NCI-H226 (cell line): Measurements from ENCODE around the gene CRYGA.
A peak's percentile ranks its signal among the peaks of the same experiment; 100 is the strongest.

ENCODE experiments used
- DNase-seq: peaks from one replicate; pipeline ENCODE4 v3.0.0-alpha.2; 2015

CRYGA gene, protein sequence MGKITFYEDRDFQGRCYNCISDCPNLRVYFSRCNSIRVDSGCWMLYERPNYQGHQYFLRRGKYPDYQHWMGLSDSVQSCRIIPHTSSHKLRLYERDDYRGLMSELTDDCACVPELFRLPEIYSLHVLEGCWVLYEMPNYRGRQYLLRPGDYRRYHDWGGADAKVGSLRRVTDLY

DNA sequence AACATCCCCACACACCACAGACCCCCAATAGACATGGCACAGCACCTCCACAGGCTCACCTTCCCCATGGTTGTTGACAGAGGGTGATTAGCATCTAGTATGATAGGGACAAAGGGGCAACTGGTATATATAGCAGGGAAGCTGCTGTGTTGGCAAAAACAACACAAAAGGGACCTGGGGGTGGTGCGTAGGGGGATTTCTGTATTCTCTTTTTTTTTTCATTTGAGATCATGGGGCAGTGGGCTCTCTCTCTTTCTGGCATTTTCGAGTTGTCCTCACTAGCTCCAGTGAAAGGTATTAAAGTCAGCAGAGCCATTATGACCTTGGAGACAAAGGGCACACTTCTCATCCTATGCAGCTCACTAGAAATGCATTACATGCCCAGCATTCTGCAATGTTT is at the start of gene CRYGA:
TSS of gene CRYGA (minus strand) at position 101 of the 400 bp plus-strand sequence. CDS start at position 68, 33 bp downstream.
- no peak for DNase-seq

DNA sequence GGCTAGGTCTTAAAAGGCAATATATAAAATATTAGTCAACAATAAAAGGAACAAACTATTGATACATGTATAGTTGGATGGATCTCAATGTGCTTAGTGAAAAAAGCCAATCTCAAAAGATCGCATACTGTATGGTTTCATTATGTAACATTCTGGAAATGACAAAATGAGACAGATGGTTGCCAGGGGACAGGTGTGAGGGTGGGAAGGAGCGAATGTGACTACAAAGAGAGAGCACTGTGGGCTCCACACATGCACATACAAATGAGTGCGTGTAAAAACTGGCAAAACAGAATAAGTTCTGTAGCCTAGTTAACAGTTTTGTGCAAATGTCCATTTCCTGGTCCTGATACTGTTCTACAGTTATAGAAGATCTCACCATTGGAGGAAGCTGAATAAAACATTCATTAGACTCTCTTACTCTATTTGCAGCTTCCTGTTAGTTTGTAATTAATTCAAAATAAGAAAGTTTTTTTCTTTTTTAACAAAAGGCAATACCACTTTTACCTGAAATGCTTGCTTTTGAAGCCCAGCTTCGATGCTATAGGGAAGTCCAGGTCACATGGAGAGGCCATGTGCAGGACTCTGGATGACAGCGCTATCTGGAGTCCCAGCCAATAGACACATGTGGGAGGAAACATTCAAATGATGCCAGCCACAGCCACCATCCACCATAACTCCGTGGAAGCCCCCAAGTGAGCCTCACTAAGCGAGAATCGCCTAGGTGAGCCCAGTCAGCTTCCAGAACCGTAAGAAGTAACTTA is 47.5 kb upstream of the CRYGA start:
- DNase-seq: no peak

DNA sequence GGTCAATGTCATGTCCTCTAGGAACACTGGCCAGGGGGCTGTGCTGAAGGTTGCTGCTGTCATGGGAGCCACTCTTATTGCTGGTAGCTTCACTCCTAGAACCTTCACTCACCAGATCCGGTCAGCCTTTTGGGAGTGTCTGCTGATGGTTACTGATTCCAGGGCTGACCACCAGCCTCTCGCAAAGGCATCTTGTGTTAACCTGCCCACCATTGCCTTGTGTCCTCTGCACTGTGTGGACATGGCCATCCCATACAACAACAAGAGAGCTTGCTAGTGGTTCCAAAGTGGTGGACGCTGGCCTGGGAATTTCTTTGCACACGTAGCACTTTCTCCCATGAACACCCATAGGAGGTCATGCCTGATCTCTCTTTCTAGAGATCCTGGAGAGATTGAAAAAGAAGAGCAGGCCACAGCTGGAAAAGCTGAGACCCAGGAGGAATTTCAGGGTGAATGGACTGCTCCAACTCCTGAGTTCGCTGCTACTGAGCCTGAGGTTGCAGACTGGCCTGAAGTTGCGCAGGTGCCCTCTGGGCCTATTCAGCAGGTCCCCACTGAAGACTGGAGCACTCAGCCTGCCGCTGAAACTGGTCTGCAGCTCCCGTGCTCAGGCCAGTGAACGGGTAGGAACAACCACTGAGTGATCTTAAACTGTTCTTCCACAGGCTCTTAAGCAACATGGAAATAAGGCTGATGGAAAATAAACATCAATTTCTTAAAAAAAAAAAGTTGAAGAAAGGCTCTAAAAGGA is 45.1 kb upstream of the CRYGA start:
- no peak for DNase-seq

DNA sequence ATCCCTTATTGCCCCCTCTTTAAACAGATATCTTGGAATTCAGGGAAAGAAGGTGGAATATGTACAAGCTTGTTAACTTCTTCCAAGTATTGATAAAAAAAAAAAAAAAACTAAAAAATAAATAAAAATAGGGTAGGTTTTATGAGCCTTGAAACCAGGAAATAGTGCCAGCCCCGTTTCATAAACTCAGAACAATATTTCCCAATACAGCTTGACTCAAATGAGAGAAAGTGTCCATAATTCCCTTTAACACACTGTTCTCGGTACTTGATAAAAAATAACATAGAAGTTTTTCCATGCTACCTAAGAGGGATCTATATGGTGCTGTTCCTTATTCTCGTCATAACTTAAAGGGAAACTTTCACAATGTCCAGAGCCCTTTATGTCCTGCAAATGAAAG is 44.4 kb upstream of the CRYGA start:
- DNase-seq: no peak

DNA sequence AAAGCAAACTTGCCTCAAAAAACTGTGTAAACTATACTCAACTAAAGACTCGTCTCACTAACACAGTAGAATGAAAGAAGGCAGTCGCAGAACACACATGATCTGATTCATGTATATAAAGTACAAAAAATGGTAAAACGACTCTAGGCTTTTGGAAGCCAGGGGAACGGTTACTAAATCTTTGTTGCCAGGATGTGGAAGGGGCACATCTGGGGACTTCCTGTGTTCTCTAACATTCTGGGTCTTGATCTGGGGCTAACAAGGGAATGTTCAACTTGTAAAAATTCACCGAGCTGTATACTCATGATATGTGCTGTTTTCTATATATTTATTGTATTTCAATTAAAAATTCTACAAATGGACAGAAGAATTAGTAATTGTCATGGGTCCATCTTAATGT is 40.8 kb upstream of the CRYGA start:
- no peak for DNase-seq

DNA sequence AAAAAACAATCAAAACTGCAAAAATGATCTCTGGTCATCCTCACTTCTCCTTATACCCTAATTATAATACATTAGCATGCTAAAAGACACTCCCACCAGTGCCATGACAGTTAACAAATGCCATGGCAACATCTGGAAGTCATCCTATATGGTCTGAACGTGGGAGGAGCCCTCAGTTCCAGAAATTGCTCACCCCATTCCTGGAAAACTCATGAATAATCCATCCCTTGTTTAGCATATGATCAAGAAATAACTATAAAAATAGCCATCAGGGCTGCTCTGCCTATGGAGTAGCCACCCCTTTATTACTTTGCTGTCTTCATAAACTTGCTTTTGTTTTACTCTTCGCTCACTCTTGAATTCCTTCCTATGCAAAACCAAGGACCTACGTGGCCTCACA is 32.1 kb upstream of the CRYGA start:
- no peak for DNase-seq

DNA sequence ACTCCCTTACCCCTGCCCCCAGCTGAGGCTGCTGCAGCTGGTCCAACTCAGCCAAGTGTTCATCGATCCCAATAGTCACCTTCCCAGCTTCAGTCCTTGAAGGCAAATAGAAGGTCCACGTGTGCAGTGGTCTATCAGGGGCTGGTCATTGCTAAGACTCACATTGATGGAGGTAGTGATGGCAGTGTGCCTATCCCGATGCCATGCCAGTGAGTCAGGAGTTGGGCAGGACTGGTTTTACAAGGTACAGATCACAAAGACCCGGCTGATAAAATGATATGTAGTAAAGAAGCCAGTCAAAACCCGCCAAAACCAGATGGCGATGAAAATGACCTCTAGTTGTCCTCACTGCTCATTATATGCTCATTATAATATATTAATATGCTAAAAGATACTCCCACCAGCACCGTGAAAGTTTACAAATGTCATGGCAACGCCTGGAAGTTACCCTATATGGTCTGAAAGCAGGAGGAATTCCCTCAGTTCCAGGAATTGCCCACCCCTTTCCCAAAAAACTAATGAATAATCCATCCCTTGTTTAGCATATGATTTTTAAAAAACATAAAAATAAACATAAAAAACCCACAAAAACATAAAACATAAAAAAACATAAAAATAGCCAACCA is 29.3 kb upstream of the CRYGA start:
- DNase-seq: no peak

DNA sequence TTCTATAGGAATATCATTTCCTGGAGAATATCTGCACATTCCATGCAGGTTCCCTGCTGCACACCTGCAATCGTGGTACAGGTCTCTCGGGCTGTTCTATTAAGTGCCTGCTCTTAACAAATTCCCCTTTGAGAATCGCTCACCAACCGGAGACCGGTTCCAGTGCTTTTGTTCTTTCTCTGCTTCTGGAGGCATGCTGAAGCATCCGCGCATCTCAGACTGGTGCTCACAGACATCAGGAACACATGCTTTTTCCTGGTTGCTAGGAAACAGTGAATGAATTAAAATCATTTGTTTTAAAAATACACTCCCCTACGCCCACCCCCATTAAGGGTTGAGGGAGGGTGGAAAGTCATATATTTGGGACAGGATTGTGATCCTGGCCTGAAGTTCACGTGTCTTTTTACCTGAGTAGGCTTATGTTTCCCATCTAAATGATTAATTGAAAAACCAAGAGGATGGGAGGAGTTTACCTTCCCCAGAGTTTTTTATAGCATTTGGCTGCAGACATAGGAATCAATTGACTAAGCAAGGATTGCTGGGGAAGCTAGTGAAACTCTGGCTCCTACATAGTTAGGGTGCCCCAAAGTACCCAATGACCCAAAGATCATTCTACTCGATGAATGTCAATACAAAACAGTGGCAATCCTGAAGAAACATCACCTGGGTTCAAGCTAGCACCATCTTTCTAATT is 26.6 kb upstream of the CRYGA start, which contains the start of gene C2orf80:
TSS of gene C2orf80 (minus strand) at position 221 of the 694 bp plus-strand sequence. CDS start 3,044 bp downstream, outside the sequence.
- DNase-seq: no peak

DNA sequence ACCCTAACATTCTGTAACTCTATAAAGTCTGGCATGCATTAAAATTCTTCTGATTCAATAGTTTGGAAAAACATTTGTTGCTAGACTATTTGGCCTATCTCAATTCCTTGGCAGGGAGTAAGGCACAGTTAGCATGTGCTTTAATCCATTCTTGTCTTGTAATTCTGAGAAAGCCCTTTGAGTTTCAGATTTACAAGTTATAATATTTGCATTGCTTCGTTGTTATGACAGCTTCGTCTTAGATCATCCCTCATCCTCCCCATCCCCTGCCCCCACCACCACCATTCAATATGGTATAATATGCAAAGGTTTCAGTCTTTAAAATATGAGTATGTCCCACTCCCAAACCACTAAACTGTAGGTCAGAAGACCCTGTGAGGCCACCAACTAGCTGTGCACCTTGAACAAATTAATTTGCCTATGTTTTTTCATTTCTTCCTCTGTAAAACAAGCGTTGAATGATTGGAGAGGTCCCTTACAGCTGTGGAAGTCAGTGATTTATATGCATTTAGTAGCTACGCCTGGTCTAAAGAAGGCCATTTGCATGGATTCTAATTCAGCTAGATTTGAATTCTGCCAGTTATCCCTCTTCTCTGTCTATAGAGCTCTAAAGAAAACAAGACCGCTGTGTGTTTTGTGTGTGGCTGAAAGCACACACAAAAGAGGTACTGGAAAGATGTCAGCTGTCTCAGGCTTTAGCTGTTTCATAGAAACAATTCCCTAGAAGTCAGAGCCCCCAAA is 25.9 kb upstream of the CRYGA start:
- DNase-seq: no peak

DNA sequence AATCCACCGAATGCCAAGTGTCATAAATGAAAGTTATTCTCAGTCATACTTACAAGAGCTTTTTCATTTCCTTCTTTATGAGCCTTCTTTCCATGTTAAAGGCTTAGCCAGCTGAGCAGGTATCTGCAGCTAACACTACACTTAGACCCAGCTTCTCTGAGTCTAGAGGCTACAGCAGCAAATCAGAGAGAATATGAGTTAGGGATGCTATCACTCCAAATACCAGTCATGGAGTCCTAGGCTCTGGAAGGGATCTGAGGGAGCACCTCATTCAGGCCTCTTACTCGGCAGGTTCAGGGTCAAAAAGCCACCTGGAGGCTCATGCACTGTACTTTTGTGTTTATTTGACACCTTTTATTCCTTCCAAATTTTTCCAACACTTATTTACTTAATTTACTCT is 23.5 kb upstream of the CRYGA start:
- no peak for DNase-seq

DNA sequence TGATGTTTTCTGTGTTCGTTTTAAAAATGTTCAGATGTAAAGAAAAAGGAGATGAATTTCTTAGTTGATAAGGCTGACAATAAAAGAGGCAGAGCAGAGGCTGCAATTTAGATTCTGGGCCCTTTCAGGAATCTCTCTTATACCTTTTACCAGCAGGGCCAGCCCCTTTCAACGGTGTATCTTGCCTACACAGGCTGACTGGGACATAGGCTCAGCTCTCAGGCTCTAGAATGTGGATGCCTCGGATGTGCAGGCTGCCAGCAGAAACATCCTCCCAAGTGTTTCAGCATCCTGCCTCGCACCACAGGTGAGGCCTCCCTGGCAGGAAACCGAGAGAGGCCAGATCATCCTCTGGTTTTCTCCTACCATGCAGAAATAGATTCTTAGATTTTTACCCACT is 23.1 kb upstream of the CRYGA start:
- no peak for DNase-seq

DNA sequence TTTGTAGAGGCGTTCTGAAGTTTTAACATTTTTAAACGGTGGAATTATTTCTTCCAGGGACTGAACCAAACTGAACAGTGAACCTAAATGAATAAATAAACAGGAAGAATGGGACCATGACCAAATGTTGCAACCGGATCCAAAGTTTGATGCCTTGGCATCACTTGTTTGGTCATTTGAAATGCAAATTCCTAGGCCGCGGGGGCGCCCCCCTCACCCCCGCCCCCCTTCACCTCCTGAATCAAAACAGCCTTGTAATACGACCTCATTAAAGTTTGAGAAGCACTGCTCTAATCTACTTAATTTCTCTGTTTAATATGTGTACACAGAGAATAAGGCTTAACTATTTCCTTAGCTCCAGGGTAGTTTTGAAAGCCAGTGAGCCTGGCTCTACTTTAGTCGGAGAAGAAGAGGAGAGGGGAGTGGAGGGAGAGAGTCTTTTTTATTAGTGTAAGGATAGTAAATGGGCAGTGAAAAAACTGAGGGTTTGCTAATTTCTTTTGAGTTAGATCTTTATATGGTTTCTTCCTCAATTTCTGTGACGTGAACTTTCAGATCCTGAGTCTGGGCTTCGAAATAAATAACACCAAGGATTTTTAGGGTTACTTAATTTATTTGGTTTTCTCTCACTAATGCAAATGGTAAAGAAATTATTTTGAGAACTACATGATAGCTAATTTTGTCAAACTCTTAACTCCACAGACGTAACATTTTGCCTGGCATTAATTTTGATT is 20.8 kb upstream of the CRYGA start:
- DNase-seq: no peak

DNA sequence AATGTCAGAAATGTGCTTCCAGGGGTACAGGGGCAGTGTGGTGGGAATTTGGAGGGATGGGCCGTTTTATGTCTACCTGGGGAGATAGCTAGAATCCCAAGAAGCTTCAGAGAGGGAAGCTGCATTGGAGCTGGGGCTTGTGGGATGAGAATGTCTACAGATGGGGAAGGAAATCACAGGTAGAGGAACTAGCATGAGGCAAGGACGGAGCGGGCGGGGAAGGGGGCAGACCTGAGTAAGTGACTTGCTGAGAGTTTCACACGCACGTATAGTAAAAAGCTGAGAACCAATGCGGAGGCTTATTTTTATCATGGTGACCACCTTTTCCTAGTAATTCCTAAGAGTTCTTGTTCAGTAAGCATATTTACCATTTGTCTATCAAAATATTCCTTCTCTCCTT is 20.1 kb upstream of the CRYGA start:
- no peak for DNase-seq

DNA sequence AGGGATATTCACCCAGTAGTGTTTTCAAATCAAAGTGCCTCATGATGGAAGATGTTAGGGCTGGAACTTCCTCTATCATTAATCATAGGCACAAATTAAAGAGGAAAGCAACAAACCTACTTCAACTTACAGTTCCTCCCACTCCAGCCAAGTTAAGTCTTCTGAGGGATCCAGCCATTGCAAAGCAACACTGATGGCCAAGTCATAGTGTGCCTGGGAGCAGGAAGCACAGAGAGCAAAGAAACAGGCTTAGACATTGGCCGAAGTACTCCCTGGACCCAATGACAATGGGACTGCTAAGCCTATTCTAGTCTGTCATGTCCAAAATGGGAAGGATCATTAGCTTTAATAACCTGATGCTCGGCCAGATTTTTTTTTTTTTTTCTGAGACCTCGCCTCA is 19.4 kb upstream of the CRYGA start:
- DNase-seq: no peak

DNA sequence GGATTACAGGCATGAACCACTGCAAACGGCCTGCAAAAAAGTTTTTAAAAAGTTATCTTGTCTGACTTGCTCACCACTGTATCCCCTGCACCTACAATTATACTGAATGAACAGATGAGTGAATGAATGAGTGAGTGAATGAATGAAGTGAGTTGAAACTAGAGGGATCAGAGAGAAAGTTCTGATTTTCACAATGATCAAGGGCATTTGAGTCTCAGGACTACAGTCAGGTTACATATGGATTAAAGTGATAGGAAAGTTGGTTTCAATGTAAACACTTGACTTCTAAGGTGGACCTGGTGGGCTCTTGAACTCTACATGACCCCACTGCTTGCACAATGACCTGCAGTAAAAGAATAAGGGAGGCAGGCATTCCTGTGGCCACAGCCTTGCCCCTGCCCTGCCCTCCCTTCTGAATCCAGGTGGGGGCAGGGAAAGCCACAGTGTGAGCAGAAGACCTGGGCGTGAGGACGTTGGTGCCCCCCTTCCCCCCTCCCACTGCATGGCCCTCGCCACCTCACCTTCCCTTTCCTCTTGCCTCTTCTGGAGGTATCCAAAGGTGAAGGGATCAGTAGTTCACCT is 15.7 kb upstream of the CRYGA start:
- no peak for DNase-seq

DNA sequence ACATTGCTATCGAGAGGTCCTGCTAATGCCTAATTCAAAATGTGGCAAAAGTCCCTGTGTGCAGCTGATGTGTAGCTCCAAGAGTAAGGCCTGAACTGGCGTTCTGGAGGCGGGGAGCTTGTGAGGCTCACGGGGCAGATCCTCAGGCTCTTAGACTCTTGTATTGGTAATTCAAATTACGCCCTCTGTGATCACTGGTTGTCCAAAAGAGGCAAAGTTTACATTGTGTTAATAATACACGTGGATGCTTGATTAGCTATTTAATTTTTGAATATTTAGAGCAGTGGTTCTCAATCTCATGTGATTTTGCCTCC is 12.4 kb upstream of the CRYGA start:
- no peak for DNase-seq

DNA sequence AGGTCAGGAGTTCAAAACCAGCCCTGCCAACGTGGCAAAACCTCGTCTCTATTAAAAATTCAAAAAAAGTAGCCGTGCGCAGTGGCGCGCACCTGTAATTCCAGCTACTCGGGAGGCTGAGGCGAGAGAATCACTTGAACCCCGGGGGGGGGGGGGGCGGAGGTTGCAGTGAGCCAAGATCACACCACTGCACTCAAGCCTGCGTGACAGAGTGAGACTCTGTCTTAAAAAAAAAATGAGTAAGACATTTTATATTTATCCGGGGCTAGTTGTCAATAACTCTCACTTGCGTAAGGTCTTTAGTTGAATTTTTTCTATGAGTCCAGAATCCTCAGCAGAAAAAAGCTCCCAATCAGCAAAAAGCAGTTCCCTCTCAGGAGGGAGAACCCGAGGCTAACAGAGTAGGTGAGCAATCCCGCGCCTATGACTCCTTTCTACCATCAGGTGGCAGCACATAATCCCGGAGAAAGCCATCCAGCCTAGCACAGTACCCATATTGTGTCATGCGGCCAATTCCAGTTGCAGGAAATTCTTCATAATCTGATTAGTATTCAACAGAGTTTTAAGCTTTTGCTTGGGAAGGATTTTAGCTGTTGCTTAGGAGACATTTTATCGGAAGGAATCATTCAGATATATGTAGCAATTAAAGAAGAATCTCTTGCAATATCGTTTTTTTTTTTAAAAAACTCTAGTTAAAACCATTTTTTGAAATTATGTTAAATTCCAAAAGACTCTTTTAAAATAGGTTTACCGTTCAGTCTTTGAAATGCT is 11.9 kb upstream of the CRYGA start:
- DNase-seq: peak; percentile 44

DNA sequence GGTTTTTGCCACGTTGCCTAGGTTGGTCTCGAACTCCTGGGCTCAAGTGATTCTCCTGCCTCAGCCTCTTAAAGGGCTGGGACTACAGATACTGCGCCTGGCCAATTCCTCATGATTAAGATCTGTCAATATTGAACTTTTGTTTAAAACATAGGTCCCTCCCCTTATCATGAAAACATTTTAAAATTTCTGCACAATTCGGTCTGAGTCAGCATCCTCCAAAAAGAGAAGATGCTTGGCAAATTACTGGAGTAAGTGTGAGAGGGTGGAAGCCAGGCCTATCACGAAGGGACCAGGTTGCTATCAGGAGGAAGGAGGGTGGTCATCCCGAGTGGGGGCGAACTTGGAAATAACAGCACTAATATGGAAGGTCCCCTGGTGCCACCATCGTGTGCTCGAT is 10.8 kb upstream of the CRYGA start:
- no peak for DNase-seq

DNA sequence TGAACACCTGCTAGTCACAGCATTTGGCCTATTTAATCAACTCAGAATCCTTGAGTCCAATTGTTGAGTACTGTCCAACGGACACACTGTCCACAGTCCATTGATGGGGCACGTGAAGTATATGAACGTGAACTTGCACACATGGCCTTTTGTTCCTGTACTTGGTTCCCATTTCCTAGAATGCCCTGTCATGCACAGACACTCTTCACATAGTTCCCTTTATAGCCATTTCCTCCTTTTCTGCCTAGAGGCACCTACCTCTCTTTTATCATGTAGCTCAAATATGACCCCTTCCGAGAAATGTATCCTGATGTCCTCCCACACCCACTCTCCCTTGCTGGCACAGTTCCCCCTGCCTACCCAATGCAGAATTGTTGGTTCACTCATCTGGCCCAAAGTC is 8.7 kb upstream of the CRYGA start:
- DNase-seq: no peak
